Fibroblast of pulmonary artery (primary cell): ENCODE measurements around the gene HOMER3.

Source experiments
- DNase-seq: peaks from one replicate; pipeline ENCODE4 v3.0.0-alpha.2; 2010; ENCODE audit warnings: low read depth
- H3K4me3 ChIP-seq: replicated peaks from 2 replicates; pipeline ENCODE4 v1.5.1; 2011; ENCODE audit warnings: low read depth, mild to moderate bottlenecking, control low read depth, low read length, moderate library complexity
- TF ChIP-seq, protein P1 (sequence below): IDR thresholded peaks from 2 replicates; pipeline ENCODE4 v1.5.1; 2011; ENCODE audit warnings: mild to moderate bottlenecking, control low read depth, low read length, inconsistent platforms; ENCODE audit errors: missing control alignments

Gene HOMER3

DNA sequence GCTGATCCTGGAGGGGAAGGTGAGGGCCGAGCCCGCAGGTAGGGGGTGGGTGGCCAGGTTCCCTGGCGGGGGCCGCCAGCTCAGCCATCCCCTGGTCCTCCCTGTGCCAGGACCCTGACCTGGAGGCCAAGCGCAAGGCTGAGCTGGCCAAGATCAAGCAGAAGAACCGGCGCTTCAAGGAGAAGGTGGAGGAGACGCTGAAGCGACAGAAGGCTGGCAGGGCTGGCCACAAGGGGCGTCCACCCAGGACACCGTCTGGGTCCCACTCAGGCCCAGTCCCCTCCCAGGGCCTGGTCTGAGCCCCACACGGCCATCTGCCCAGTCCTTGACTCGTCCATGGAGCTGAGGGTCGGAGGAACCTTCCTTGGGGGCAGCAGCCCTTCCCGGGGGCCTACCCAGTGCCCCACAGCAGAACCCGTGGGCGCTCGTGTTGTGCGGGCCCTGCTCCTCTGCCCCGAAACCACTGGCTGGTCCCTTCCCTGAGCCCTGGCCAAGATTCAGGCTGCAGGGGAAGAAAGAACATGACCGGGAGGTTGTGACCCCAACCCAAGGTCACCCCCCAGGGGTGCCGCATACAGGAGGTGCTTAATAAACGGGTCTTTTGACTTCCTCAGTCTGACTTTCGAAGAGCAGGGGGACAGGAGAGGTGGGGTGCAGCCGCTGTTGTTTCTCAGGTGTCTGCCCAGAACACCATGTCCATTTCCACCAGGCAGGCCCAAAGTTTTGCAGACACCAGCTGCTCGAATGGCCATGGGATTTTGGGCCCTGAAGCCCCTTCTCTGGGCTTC, 12.8 kb downstream of the HOMER3 start:
- no peak overlapping the region for H3K4me3 ChIP-seq
- no peak for DNase-seq
- TF ChIP-seq, protein P1, sequence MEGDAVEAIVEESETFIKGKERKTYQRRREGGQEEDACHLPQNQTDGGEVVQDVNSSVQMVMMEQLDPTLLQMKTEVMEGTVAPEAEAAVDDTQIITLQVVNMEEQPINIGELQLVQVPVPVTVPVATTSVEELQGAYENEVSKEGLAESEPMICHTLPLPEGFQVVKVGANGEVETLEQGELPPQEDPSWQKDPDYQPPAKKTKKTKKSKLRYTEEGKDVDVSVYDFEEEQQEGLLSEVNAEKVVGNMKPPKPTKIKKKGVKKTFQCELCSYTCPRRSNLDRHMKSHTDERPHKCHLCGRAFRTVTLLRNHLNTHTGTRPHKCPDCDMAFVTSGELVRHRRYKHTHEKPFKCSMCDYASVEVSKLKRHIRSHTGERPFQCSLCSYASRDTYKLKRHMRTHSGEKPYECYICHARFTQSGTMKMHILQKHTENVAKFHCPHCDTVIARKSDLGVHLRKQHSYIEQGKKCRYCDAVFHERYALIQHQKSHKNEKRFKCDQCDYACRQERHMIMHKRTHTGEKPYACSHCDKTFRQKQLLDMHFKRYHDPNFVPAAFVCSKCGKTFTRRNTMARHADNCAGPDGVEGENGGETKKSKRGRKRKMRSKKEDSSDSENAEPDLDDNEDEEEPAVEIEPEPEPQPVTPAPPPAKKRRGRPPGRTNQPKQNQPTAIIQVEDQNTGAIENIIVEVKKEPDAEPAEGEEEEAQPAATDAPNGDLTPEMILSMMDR, result no peak

DNA sequence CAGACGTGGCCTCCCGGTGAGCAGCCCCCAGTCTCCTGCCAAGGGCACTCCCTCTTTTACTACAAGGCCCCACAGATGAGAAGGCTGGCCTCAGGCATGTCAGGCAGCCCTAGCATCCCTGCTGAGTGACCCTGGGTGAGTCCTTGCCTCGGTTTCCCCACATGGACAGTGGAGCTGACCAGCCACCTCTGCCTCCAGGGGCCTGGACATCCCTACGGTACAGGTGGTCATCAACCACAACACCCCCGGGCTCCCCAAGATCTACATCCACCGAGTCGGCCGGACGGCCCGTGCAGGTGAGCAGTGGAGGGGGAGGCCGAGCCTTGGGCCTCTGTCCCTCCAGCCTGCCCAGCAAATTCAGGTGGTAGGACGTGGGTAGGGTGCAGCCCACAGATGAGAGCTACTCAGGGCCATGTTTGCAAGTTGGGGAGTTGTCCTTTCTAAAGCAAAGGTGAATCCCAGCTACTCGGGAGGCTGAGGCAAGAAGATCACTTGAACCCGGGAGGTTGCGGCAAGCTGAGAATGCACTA, 16.3 kb downstream of the HOMER3 start:
- DNase-seq, result no peak
- no peak overlapping the region for H3K4me3 ChIP-seq
- TF ChIP-seq, protein P1, result no peak

DNA sequence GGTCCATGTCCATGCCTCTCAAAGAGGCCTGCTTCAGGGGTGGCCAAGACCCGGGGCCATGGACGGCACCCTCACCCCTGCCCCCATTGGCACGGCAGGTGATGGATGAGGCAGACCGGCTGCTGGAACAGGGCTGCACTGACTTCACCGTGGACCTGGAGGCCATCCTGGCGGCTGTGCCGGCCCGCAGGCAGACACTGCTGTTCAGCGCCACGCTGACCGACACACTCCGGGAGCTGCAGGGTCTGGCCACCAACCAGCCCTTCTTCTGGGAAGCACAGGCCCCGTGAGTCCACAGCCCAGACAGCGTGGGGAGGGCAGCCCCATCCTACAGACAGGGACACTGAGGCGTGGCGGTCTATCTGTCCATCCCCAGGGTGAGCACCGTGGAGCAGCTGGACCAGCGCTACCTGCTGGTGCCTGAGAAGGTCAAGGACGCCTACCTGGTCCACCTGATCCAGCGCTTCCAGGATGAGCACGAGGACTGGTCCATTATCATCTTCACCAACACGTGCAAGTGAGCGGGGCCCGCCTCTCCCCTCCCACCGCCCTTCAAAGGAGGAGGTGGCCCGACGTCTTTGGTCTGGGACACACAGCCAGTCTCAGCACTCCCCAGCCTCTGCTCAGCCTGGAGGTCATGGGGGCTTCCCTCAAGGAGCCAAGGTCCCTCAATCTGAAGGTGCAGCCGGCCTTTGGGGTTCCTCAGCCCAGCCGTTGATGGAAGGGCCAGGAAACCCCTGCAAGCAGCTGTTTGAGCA, 18.6 kb downstream of the HOMER3 start:
- no peak for DNase-seq
- TF ChIP-seq, protein P1, result no peak
- no peak overlapping the region for H3K4me3 ChIP-seq

DNA sequence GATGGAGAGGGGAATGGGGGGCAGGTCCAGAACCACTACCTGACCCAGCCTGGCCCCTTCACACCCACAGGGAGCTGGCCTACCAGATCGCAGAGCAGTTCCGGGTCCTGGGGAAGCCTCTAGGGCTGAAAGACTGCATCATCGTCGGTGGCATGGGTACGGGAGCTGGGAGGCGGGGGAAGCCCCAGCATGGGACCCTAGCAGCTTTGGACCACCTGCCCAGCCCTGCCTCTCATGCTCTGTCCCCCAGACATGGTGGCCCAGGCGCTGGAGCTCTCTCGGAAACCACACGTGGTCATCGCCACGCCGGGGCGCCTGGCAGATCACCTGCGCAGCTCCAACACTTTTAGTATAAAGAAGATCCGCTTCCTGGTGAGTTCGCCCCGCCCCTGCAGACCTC, 19.4 kb downstream of the HOMER3 start:
- no peak for DNase-seq
- no peak overlapping the region for H3K4me3 ChIP-seq
- TF ChIP-seq, protein P1, result no peak

DNA sequence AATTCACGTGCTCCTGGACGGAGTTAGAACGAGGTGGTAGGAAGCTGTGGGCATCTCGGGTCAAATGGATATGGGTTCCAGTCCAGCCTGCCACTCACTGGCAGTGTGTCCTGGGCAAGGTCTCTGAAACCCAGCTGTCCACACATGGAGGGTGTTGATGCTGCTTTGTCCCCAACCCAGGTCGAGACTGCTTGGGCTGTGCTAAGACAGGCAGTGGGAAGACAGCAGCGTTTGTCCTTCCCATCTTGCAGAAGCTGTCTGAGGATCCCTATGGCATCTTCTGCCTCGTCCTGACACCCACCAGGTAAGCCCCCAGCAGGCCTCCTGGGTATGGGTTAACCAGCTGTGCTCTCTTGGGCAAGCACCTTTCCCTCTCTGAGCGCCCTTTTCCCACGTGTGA, 20.6 kb downstream of the HOMER3 start:
- H3K4me3 ChIP-seq, result peak overlapping the region; percentile 100
- TF ChIP-seq, protein P1, result no peak
- DNase-seq, result no peak

DNA sequence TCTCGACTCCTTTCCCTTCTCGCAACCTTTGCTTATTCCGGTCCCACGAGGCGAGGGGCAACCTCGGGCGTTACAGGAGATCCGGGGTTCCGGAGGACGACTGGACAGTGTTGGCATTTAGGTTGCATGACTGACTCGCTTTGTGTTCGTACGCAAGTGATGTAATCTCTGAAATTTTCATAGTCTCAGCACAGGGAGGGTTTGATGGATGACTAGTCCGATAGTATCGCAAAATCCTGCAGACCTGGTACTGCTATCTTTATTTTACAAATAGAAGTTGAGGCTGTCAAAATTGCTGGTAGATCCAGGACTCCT, 21.2 kb downstream of the HOMER3 start:
- H3K4me3 ChIP-seq, result peak overlapping the region; percentile 100
- DNase-seq, result no peak
- TF ChIP-seq, protein P1, result no peak
